D721Med (cell line): Measurements from ENCODE around the gene KLK11.

Source experiments
- DNase-seq: peaks from one replicate; pipeline ENCODE4 v3.0.0; 2011; ENCODE audit warnings: low spot score; ENCODE audit not compliant: insufficient read length
- FAIRE-seq: peaks from 2 replicates; lab custom pipeline; 2011; peaks lifted over from hg19 to GRCh38; lab: Jason Lieb, UNC
- CTCF ChIP-seq: IDR thresholded peaks from 2 replicates; pipeline ENCODE4 v1.5.1; 2012; ENCODE audit warnings: mild to moderate bottlenecking, control low read depth; ENCODE audit not compliant: insufficient read depth; ENCODE audit errors: missing control alignments

The KLK11 gene

GRCh38 chr19:51023946-51024345 lies 2.5 kb downstream of the KLK11 start:
- TF ChIP-seq CTCF, result no peak
- FAIRE-seq (no peak), DNase-seq (no peak)

- TF ChIP-seq CTCF, result no peak
Measured at GRCh38 chr19:51022526-51022925, 3.9 kb downstream of the KLK11 start.

GRCh38 chr19:51020988-51021651 lies 5.3 kb downstream of the KLK11 start:
- no peak for FAIRE-seq
- no peak for DNase-seq
- peak; percentile 59 for TF ChIP-seq CTCF

More at GRCh38 chr19:51022526-51022925, 3.9 kb downstream of the KLK11 start:
- FAIRE-seq (no peak), DNase-seq (no peak)

GRCh38 chr19:51019544-51019925 lies 6.9 kb downstream of the KLK11 start, which contains the start of gene KLK10:
Gene KLK10 (minus strand): TSS chr19:51019709. CDS start chr19:51019130, 579 bp downstream.
- DNase-seq (no peak), FAIRE-seq (no peak)
- no peak for TF ChIP-seq CTCF

- TF ChIP-seq CTCF, result no peak
- DNase-seq (no peak), FAIRE-seq (no peak)
Measured at GRCh38 chr19:51018745-51019543, 7.5 kb downstream of the KLK11 start.

- peak; percentile 15 for TF ChIP-seq CTCF
- DNase-seq, result peak; percentile 60
- no peak for FAIRE-seq
Measured at GRCh38 chr19:51016798-51017683, 9.4 kb downstream of the KLK11 start.
